Pulmonary artery endothelial cell (primary cell): ENCODE data around the gene TOB1. TPM values are rescaled to one million over a fixed set of nuclear protein-coding genes. Genes with fewer than 3 reads are reported as not detected.

ENCODE experiments used
- DNase-seq: peaks from one replicate; pipeline ENCODE4 v3.0.0-alpha.2; 2011; ENCODE audit warnings: low read depth, low spot score
- total RNA-seq: library from RNA; depleted of rRNA; stranded (reverse); fragments of >200 nt; gene quantifications from 2 replicates; pipeline ENCODE4 v1.2.3, GENCODE V29; 2014

Gene TOB1
- total RNA-seq, 1 donor from 2014 or later = 4.4 TPM

GRCh38 chr17:50832267-50832863 lies 33.8 kb downstream of the TOB1 start:
- no peak for DNase-seq

DNA sequence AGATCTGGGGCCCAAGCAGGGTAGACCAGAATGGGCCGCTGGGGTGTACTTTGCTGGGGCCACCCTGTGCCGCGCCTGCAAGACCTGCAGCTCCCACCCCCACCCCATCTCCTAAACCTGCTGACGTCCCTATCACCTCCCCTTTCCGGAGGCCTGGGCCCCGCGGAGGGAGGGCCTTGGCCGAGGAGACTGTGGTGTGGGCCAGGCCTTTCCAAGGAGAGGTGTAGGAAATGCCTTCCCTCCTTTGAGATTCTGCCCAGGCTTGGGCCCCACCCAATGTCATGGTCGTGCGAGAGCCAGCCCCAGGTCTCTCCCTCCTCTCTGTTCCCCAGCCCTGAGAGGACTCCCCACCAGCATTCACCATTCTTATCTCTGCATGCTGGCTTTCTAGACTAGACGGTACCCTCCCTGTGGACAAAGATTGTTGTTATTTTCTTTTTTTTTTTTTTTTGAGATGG lies 34.7 kb downstream of the TOB1 start:
- no peak for DNase-seq

DNA sequence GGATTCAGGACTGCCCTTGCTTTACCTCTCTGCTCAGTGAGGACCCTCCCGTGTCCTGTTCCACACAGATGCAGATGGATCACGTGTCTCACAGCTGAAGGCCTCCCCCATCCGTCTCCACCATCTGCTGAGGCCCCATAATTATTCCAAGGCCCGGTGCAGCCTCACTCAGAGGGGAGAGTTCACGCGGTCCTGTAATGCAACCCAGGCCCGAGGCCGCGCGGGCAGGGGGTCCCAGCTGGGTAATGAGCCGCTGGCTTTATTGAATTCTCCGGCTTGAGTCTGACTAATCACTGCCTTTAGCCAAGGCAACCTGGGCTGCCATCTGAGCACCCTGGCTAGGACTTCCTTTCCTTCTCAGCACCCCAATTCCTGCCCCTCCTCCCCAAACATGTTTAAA lies 35.2 kb downstream of the TOB1 start:
- no peak for DNase-seq

DNA sequence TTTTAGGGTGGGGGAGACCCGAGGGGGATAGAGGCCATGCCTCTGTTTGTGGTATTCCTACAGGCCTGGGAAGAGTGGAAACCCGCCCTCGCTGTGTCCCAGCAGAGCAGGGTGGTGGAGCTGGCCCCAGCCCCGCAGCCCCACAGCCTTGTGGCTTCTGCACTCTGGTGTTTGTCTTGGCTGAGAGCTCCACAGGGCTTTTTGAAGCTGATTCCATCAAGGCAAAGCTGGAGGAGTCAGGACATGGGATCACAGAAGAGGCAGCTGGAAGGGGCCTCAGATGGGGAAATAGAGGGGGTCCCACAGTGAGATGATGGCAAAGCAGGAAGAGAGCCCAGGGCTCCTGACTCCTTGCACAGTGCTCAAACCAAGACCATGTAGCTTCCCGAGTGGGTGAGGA lies 35.8 kb downstream of the TOB1 start:
- DNase-seq = no peak

GRCh38 chr17:50829332-50829731 lies 36.8 kb downstream of the TOB1 start:
- no peak for DNase-seq

- no peak for DNase-seq
These were observed 37.5 kb downstream of the TOB1 start for GRCh38 chr17:50828508-50829170.

DNA sequence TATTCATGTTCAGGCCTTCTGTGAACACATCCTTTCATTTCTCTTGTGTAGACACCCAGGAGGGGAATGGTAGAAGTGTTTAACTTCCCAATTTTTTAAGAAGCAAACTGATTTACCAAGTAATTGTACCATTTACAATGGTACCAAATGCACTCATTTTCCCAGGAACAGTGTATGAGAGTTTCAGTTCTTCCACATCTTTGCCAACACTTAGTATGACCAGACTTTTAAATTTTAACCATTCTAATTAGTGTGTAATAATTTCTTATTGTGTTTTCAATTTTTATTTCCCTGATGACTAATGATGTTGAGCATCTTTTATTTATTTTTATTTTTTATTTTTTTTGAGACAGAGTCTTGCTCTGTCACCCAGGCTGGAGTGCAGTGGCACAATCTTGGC lies 41.0 kb downstream of the TOB1 start:
- DNase-seq = no peak

- DNase-seq = no peak
These were observed 41.7 kb downstream of the TOB1 start for GRCh38 chr17:50824429-50824828.

GRCh38 chr17:50822550-50822949 lies 43.6 kb downstream of the TOB1 start:
- no peak for DNase-seq

DNA sequence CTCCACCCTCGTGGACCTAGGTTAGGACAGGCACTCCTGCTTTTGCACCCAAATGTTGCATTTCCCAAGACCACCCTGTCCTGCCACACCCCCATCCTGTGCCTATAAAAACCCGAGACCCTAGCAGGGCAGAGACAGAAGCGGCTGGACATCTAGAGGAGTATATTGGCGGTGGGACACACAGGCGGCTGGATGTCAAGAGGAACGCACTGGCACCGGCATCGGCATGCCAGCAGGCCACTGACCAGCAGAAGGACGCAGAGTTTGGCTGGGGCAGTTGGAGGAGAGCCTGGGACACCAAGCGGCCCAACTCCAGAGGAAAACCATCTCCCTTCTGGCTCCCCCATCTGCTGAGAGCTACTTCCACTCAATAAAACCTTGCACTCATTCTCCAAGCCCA lies 45.5 kb downstream of the TOB1 start:
- no peak for DNase-seq

DNA sequence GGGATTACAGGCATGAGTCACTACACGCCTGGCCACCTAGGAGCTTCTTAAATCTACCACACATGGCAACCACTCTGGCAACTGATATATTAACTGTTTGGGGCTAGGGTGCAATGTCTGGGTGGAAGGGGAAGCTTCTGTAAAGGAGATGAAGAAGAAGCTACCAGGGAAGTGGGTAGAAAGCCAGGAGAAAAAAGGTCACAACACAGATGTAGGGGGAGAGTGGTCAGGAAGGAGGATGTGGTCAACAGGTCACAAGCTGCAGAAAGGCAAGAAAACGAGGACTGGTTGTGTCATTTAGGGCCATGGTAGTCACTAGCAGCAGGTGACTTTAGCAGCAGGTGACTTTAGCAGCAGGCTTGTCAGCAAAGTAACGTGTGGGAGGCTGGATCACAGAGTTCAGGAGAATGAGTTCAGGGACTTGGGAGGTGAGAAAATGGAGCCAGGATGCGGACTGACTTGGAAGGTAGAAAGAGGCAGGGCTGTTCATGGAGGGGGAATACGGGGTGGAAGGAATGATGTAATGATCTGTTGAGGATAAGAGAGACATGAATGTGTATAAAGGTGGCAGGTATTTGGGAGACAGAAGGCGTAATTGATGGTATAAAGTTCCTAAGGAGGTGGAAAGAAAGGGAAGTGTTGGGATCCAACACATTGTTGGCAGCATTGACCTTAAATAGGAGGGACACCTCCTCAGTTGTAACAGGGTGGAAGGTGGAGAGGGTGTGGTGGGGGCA lies 47.1 kb downstream of the TOB1 start:
- no peak for DNase-seq

DNA sequence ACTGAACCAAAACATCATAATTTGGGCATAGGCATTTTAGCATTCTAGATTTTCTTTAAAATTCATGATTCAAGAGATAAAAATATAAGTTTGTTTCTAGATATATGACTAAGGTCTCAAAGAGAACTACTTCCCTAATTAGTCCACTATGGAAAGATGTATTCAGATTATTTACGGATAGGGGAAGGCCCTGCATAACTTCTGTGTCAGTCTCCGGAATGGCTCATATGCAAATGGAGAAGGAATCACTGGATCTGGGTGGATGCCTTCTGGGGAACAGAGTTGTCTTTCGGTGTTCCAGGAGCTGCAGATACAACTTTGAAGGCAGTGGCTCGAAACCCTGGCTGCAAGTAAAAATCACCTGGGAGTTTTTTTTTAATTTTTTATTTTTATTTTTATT lies 47.9 kb downstream of the TOB1 start:
- no peak for DNase-seq

- DNase-seq = no peak
These were observed 48.3 kb downstream of the TOB1 start for GRCh38 chr17:50817838-50818237.

DNA sequence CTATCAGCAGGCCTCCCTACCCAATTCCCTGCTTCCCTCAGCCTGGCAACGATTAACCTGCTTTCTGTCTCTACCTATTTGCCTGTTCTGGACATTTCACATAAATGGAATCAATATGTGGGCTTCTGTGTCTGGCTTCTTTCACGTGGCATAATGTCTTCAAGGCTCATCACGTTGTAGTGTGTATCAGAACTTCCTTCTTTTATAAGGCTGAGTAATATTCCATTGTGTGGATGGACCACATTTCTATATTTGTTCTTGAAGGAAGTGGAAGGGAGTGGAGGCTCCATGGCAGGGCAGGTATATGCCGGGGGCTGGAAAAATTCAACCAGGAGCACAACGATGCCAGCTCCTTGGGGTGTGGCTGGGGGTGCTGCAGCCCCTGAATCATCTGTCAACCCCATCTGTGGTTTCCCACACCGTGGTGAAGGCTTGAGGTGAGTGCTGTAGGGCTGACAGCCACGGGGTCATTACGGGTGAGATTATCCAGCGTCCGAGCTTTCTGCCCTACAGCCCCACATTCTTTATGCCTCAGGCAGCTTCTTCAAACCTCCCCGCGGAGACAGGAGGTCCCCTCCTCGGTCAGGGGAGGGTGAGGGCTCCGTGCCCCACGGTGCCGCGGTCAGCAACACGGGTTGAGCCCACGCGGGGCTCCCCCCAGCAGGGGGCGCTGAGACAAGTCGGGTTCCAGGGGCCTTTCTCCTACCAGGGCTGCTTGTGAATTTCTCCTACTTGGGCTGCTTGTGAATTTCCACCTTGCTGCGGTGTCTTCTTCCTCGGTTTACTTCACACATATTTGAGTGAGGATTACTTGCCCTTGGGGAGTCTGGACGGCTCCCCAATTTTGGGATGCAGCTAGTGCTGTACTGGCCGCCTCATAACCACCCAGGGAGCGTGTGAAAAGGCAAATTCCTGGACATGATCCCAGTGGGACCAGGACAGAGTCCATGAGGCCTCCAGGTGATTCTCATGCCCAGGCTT lies 49.1 kb downstream of the TOB1 start:
- DNase-seq = no peak

GRCh38 chr17:50816271-50816670 lies 49.9 kb downstream of the TOB1 start:
- no peak for DNase-seq

DNA sequence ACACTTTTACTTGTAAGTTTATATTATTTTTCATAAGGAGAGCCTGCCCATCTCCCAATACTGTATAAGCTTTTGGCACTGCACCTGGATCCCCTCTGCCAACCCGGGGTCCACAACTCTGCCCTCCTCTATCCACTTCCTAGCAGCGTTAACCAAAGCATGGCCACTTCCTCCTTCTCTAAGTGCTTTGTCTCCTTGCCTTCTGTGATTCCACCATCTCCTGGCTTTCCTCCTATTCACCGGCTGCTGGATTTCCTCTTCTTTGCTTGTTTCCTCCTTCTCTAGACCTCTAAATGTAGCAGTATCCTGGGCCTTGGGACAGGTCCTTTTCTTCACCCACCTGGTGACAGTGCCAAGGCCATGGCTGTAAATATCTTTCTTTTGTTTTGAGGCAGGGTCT lies 50.8 kb downstream of the TOB1 start:
- DNase-seq = no peak

GRCh38 chr17:50813583-50813982 lies 52.6 kb downstream of the TOB1 start:
- no peak for DNase-seq
